Hepatic stellate cell (primary cell): ENCODE measurements around the gene CDT1.
"Not testable (repeated sequence)": the region's sequence is repeated elsewhere in the genome, so short reads cannot be mapped to it uniquely, and the experiment has no call there.

Source experiments
- DNase-seq: peaks from one replicate; pipeline ENCODE4 v3.0.0; 2011; ENCODE audit warnings: low spot score

The CDT1 gene

GRCh38 chr16:88783391-88784073 is 20.1 kb upstream of the CDT1 start:
- DNase-seq, result no peak

DNA sequence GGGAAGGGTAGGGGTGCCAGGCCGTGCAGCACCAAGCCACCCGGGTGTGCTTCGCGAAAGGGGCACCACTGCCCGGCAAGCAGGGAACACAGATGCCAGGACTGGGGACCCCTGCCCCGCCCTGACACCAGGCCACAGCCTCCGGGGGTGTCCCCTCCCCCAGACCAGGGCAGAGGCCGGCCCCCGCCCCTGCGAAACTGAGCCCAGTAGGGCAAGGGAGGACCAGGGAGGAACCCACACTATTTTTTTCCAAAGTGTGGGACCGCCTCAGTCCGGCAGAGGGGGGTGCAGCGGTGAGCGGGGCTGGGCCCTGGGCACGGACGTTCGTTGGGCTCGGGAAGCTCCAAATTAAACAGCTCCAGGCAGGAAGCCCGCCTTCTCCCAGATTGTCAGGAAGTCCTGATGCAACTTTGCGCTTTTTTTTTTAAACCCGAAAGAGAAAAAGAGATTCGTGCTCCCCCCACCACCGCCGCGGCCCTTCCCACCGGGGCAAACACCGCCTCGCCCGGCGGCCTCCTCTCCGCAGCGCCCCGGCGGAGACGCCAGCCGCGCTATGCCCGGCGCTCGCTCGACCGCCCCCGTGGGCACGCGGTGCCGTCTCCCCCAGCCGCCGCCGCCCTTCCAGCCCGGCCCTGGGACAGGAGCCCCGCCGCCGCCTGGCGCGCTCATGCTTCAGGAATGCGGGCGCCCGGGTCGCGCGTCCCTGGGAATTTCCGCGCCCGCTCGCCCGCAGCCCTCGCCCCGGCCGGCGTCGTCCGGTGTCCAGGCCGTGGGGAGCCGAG is 19.3 kb upstream of the CDT1 start:
- DNase-seq, result peak; percentile 83

GRCh38 chr16:88784856-88785105 is 18.8 kb upstream of the CDT1 start:
- DNase-seq, result no peak

DNA sequence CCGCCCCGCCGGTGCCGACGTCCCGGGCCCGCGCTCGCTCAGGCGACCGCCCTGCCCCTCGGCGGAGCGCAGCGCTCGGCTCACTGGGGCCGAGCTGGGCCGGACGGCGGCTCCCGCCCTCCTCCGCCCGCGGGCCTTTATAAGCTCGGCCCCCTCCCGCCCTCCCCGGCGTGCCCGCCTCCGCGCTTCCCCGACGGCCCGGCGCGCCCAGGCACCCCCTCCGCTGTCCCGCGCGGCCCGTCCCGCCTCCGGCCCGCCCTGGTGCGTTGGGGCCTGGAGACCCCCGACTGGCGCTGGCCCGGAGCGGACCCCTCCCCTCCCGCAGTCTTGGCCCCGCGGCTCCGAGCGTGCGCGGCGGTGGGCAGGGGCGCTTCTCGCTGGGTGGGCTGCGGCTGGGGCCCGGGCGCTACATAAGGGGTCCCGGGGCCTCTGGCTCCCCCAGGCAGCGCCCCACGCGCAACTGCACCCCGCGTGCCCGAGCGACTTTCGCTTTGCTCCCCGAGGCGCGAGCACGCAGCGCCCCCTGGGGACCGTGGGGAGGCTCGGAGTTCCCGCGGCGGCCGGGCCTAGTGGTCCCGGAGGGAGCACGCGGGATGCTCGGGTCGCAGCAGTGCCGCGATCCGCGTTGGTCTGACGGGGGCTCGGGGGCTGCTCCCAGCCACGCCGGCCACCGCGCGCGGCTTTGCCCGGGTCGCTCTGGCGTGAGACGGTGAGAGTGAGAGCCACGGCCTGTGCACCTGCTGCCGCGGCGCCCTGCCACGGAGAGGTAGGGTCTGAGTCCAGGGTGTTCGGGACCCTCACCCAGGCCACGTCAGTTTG is 18.3 kb upstream of the CDT1 start, which contains the start of gene PIEZO1:
Gene PIEZO1 (minus strand): TSS at position 115 of the 819 bp plus-strand sequence. CDS start 256 bp downstream, outside the sequence.
- peak; percentile 78 for DNase-seq

DNA sequence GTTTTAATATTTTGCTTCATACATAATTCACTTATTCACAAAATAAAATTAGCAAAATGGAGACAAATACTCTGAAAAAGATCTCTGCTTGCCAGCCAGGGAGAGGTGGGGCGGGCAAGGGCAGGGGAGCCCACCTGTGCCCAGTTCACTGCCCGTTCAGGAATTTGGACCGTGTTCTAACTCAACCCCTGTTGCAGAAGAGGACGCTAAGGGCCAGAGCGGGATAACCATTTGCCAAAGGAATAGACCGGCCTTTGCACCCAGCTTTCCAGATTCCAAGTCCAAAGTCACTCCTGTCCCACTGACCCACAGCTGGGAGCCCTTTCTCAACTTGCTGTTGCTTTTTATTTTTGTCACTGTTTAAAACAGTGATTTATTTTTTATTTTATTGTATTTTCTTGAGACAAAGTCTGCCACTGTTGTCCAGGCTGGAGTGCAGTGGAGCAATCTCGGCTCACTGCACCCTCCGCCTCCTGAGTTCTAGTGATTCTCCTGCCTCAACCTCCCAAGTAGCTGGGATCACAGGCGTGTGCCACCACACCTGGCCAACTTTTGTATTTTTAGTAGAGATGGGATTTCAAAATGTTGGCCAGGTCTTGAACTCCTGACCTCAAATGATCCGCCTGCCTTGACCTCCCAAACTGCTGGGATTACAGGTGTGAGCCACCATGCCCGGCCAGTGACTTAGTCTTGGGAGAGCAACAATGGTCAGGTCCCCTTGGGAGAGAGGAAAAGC is 15.8 kb upstream of the CDT1 start:
- DNase-seq, result no peak

DNA sequence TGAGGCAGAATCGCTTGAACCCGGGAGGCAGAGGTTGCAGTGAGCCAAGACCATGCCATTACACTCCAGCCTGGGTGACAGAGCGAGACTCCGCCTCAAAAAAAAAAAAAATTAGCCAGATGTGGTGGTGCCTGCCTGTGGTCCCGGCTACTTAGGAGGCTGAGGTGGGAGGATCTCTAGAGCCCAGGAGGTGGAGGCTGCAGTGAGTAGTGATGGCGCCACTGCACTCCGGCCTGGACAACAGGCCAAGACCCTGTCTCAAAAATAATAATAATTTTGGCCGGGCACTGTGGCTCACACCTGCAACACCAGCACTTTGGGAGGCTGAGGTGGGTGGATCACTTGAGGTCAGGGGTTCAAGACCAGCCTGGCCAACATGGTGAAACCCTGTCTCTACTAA is 14.8 kb upstream of the CDT1 start:
- DNase-seq, result not testable (repeated sequence)

GRCh38 chr16:88789594-88789993 is 14.0 kb upstream of the CDT1 start:
- DNase-seq, result no peak

DNA sequence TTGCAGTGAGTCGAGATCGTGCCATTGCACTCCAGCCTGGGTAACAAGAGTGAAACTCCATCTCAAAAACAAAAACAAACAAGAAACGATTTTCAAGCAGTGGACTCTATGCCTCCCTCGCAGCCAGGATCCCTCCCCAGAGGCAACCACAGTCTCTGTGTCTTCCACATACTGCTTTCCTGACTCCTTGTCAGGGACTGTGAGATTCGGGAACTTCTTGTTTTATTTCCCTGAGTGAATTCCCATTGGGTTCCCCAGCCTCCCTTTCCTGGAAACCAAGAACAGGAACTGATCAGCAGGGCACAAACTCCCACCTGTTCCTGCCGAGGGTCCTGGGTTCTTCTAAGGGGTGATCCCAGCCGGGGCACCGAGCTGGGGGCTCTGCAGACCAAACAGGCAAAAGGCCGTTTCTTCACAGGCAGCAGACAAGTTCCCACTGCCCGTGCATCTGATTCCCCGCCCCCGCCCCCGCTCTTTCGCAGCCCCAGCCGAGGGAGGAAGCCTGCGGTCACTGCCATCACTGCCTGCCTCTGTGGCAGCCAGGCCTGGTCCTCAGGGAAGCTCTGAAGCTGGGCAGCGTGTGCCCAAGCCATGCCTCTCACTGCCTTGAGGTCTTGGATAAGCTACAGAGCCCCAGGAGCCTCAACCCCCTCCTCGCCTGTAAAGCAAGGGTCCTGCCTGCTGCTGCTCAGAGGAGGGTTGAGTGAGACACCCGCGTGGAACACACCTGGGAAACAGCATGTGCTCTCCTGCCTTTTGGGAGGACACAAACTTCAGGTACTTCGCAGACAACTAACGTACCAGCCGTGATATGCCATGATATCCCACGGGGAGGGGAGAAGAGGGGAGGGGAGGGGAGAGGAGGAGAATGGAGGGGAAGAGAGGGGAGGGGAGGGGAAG is 13.0 kb upstream of the CDT1 start:
- DNase-seq, result no peak

GRCh38 chr16:88792078-88792550 is 11.5 kb upstream of the CDT1 start:
- DNase-seq, result no peak

GRCh38 chr16:88792668-88793250 is 10.8 kb upstream of the CDT1 start:
- no peak for DNase-seq

- DNase-seq, result no peak
Observed at GRCh38 chr16:88793251-88793954, 10.2 kb upstream of the CDT1 start.

DNA sequence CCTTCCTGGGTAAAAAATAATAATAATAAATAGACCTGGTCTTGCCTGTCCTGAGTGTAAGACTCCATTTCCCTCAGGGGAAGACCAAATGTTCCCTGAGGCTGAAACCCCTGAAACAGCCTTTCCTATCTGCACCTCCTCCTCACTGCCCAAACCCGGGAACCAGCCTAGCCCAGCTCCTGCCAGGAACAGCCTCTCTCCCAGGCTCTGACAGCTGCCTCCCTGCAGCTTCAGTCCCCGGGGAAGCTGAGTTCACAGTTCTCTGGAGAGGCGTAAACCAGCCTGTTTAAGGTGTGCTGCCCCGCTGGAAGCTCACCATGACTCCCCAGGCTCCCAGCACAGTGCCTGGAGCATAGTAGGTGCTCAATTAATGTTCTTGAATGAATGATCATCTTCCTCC is 7.3 kb upstream of the CDT1 start:
- no peak for DNase-seq

- no peak for DNase-seq
Observed at GRCh38 chr16:88798073-88798472, 5.5 kb upstream of the CDT1 start.

DNA sequence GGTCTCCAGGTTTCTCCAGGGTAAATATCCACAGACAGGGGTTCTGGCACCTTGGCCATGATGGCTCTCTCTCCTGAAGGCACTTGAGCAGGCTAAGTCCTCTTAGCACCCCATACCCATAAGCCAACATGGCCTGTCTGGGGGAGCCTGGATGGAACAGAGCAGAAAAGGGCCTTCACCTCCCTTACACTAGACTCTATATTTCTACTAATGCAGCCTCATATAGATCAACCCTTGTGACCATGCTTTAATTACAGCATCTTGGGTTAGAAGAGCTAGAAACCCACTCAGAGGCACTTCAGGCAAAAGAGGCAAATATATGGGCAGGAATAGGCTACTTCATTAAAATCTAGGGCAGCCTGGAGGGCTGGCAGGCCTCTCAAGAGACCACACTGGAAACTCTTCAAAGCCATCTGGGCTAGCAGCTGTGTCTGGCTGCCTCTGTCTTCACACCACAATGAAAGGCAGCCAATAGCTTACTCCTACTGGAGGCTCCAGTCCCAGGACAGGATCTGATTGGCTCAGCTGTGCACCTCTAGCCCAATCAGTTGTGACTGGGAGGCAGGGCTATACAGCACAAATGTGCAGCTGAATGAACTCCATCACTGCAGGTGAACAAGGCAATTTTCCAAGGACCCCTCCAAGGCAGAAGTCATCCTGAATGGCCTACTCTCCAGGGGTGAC is 4.7 kb upstream of the CDT1 start:
- no peak for DNase-seq

GRCh38 chr16:88799569-88800276 is 3.9 kb upstream of the CDT1 start:
- DNase-seq, result no peak

GRCh38 chr16:88800277-88800592 is 3.4 kb upstream of the CDT1 start:
- DNase-seq, result no peak

DNA sequence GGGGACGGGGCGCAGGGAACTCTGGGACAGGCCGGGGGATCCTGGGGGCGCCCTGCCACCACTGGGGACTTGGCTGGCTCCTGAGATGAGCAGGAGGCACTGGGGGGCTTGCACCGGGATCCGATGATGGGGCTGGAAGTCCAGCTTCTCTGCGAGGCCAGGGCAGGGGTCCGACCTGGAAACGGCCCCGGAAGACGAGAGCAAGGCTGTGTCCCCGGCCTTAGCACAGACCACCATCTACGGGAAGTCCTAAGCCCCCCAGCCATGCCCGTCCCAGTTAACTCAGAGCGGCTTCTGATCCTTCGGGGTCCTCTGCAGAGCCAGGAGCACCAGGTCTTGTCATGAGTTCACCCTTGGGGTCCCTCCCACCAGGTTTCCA is 573 bp downstream of the CDT1 start:
- no peak for DNase-seq

DNA sequence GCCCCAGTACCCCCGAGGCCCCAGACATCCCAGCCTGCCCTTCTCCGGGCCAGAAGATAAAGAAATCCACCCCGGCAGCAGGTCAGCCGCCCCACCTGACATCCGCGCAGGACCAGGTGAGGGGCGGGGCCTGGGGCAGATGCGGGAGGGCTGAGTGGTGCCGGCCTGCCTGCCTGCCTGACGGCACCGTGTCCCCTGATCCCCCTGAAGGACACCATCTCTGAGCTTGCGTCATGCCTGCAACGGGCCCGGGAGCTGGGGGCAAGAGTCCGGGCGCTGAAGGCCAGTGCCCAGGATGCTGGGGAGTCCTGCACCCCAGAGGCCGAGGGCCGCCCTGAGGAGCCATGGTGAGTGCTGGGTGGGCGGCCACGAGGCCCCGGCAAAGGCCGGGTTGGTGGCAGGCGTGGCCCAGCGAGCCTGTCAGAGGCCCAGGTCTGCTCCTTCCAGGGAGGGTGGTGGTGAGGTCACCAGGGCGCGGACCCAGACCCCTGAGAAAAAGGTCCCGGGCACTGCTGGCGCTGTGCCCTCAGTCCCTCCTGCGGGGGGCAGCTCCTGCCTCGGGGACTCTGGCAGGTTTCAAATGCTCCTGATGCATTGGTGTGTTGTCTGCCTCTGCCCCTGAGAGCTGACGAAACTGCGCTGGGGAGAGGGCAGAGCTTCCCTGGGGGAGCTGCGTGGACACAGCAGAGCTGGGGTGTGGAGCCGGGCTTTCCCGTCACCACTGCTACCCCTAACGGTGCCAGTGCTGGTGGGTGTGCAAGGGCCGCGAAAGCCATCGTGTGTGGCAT is 1.2 kb downstream of the CDT1 start:
- no peak for DNase-seq
